Measurements from ENCODE around the gene COA4. TPM values are rescaled to one million over a fixed set of nuclear protein-coding genes. Genes with fewer than 3 reads are reported as not detected.
A peak's percentile ranks its signal among the peaks of the same experiment; 100 is the strongest.

The COA4 gene
- polyA plus RNA-seq, 1 experiment, result 54.5 TPM

- TF ChIP-seq CTCF (IDR thresholded peaks at IDR 0.05; ENCODE audit: low read depth, low read length), result no peak
- ChIA-PET CTCF (no interaction called here), POLR2A (interaction anchor here (0.7 to 0.9 kb wide), 2 partner anchors 28 to 50 kb away, joined by 4 to 11 read pairs; no protein-coding TSS in a partner anchor)
- DNase-seq (ENCODE audit: low read depth, low spot score), result no peak
- Histone ChIP-seq H3K9me3 (ENCODE audit: control insufficient read depth, insufficient read depth, low read length) (no peaks in the 10 kb centered on the region), H3K4me3 (ENCODE audit: low read depth, low read length) (no peak overlapping the region), H3K27me3 (ENCODE audit: control insufficient read depth, insufficient read depth, low read length) (no peaks in the 10 kb centered on the region), H3K27ac (ENCODE audit: low read depth, low read length) (peak overlapping the region; percentile 21)
These were observed 38.1 kb downstream of the COA4 start for GRCh38 chr11:73838443-73839122.

- no peak overlapping the region for H3K27ac ChIP-seq (ENCODE audit: low read depth, low read length)
- H3K4me3 ChIP-seq (ENCODE audit: low read depth, low read length), result no peak overlapping the region
- ChIA-PET CTCF (no interaction called here), POLR2A (no interaction called here)
- DNase-seq (ENCODE audit: low read depth, low spot score), result no peak
- no peaks in the 10 kb centered on the region for H3K9me3 ChIP-seq (ENCODE audit: control insufficient read depth, insufficient read depth, low read length)
- TF ChIP-seq CTCF (IDR thresholded peaks at IDR 0.05; ENCODE audit: low read depth, low read length), result no peak
- H3K27me3 ChIP-seq (ENCODE audit: control insufficient read depth, insufficient read depth, low read length), result no peaks in the 10 kb centered on the region
These were observed 43.6 kb downstream of the COA4 start for GRCh38 chr11:73833067-73833466.

- Histone ChIP-seq H3K9me3 (ENCODE audit: control insufficient read depth, insufficient read depth, low read length) (no peaks in the 10 kb centered on the region), H3K4me3 (ENCODE audit: low read depth, low read length) (no peak overlapping the region), H3K27ac (ENCODE audit: low read depth, low read length) (no peak overlapping the region), H3K27me3 (ENCODE audit: control insufficient read depth, insufficient read depth, low read length) (no peaks in the 10 kb centered on the region)
- no peak for TF ChIP-seq CTCF (IDR thresholded peaks at IDR 0.05; ENCODE audit: low read depth, low read length)
- no peak for DNase-seq (ENCODE audit: low read depth, low spot score)
- ChIA-PET CTCF (no interaction called here), POLR2A (no interaction called here)
These were observed 46.4 kb downstream of the COA4 start for GRCh38 chr11:73830261-73830660.

Other genes starting within 250 kb of the COA4 start
- gene PLEKHB1, start 230.3 kb downstream of the COA4 start, polyA plus RNA-seq (2011; rRNA removed), result 0.61 and 0.78 TPM in 2 replicates
- gene RAB6A, start 115.8 kb downstream of the COA4 start, polyA plus RNA-seq (2011; rRNA removed), result 97.0 and 153 TPM in 2 replicates
- 57.9 and 65.7 TPM in 2 replicates for gene MRPL48, start 89.0 kb downstream of the COA4 start, polyA plus RNA-seq (2011; rRNA removed)
- gene PAAF1, start 153 bp upstream of the COA4 start, polyA plus RNA-seq (2011; rRNA removed), result 14.4 and 18.5 TPM in 2 replicates
- 0.11 and 0.17 TPM in 2 replicates for gene DNAJB13, start 74.2 kb upstream of the COA4 start, polyA plus RNA-seq (2011; rRNA removed)
- gene UCP2, start 106.0 kb upstream of the COA4 start, polyA plus RNA-seq (2011; rRNA removed), result 4.7 and 5.9 TPM in 2 replicates
- 0.41 and 0.53 TPM in 2 replicates for gene UCP3, start 132.2 kb upstream of the COA4 start, polyA plus RNA-seq (2011; rRNA removed)

Measured in AG04450 (cell line).